NCI-H128 (cell line): ENCODE data around the gene MSL3B.
"Not testable (repeated sequence)": the region's sequence is repeated elsewhere in the genome, so short reads cannot be mapped to it uniquely, and the experiment has no call there.

ENCODE experiments used
- DNase-seq: peaks from one replicate; lab custom pipeline; 2025; ENCODE audit not compliant: unreplicated experiment; lab: John Stamatoyannopoulos, UW

MSL3B gene

DNA sequence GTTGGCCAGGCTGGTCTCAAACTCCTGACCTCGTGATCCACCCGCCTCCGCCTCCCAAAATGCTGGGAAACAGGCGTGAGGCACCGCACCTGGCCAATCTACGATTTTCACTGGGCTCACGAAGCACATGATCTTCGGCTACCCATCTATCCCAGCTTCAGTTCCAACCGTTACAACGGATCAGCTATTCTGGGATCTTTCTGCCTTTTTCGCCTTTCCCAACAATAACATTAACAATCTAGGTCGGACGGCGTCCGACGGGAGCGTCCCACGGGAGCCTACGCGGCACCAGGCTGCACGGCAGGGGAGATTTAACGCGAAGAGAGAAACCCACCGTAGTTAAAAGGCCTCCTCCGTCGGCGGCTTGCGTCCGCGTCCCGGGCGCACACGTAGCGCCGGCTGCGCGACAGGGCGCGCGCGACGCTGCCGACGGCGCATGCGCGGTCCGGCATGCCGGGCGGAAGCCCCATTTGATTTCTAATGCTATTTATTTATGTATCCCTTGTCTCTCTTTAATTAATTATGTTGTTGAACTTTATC is at the start of gene MSL3B:
Gene MSL3B, minus strand, starts transcription at position 394 of the 540 bp plus-strand sequence.
- DNase-seq: no peak

DNA sequence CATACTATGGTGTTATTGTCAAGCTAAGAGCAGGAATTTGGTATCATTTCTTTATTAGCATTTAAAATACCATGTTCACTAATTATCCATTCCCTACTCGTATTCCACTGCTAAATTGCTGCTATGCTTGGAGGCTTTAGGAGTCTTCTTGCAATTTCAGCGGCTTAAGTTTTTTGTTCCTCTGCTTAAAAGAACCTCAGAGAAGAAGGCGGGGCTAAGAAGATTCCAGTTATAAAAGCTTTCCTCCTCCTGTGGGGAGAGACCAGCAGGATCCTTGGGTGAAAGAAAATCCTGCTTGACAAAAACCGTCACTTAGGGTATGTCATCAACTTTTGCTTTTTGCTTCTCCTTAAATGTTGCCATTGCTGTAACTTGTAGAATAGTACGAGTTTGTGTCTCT is 48.9 kb upstream of the MSL3B start, which contains the start of gene TRPM8:
Gene TRPM8, plus strand, starts transcription at position 258 of the 400 bp plus-strand sequence. CDS start 9,165 bp downstream, outside the sequence.
- DNase-seq: no peak

DNA sequence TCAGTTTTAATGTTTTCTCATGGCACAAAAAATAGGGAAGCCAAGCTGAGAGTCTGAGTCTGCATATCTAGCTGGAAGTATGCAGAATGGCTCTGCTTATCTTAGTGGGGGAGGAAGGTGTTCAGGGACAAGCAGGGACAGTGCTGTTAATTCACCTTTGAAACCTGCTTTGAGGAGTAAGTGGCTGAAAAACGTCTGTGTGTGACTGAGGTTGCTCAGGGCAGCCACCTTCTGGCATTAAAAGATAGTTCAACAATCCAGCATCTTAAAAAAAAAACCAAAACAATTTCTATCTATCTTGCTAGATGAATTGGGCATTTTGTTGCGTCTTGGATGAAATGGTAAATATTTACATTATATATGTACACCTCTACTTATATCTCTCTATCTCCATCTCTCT is 46.9 kb upstream of the MSL3B start:
- DNase-seq: no peak

DNA sequence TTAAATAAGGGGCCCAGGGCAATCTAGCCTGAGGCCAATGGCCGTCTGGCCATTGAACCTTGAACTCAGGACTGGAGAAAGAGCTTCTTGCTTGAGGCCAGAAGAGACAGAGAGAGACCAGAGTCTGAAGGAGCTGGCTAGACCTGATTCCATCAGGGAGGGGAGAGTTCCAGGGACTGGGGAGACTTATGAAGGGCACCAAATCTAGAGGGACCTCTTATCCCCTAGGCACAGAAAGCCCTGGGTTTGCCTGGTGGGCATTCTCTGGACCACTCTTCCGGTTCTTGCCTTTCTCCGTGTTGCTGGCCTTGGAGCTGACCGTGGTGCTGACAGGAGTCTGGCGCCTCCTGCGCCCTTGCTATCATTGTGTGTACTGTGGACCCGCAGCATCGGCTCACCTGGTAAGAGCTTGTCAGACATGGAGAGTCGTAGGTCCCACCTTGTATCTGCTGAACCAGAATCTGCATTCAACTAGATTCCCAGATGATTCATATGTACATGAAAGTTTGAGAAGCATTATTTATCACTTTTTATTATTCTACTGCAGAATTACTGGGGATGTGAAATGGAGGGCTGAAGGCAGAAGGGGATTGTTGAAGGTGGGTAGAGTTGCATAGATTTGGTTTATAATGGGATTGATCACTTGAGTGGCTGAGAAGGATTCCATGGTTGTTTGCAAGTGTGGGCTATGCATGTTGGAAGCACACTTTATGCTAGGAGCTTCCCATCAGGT is 44.7 kb upstream of the MSL3B start:
- DNase-seq: no peak

DNA sequence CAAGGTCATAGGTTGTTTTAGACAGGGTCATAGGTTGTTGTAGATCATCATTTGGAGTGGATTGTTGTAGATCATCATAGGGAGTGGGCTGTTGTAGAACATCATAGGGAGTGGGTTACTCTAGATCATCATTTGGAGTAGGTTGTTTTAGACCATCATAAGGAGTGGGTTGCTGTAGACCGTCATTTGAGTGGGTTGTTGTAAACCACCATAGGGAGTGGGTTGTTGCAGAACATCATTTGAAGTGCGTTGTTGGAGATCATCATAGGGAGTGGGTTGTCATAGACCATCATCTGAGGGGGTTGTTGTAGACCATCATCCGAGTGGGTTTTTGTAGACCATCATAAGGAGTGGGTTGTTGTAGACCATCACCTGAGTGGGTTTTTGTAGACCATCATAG is 39.4 kb upstream of the MSL3B start:
- DNase-seq: no peak

DNA sequence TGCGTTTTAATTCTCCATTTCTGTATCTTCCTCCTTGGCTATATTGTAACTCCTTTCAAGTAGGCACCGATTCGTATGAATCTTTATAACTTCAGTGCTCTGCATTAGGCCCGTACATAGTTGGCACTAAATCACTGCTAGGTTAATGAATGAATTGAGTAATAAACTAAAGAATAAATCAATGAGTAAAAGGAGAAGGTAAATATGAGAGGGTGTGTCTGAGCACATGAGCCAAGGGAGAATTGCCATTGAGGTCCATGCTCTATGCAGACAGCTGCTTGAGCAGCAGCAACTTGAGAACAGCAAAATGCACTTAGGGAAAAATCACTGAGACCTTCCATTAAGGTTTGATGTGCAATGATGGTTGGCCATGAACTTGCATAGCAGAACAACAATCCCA is 37.8 kb upstream of the MSL3B start:
- no peak for DNase-seq

DNA sequence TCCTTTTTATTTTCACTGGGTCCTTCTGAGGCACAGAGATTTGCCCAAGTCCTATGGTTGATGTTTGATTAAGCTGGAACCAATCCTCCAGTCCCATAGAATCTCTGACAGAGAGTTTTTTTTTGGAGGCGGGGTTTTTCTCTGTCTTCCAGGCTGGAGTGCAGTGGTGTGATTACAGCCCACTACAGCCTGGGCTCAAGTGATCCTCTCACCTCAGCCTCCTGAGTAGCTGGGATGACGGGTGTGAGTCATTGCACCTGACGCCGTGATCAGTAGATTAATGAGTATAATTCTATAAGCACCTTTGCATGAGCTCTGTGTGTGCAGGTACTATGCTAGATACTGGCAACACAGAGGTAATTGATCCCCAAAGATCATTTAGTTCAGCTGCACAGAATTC is 33.7 kb upstream of the MSL3B start:
- no peak for DNase-seq

DNA sequence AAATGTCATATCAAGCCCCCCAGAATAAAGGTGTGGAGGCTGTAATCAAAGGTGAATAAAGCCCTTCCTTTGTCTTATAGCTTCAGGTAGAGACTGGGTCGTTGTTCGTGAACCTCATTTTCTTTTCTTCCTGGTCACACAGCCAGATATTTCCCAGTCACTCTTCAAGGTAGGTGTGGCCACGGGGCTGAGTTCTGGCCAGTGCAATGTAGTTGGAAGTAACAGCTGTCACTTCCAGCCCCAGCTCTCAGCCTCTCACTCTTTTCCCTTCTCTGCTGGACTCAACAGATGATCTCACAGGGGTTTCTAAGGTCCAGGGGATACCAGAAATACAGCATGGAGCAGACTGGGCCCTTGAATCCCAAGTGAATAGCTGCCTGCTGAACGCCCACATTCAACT is 33.2 kb upstream of the MSL3B start:
- DNase-seq: no peak

DNA sequence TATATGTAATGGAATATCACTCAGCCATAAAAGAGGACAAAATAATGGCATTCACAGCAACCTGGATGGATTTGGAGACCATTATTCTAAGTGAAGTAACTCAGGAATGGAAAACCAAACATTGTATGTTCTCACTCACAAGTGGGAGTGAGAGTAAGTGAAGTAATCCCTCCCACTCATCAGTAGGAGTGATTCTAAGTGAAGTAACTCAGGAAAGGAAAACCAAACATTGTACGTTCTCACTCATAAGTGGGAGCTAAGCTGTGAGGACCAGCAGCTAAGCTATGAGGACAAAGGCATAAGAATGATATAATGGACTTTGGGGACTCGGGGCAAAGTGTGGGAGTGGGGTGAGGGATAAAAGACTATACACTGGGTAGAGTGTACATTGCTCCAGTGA is 28.1 kb upstream of the MSL3B start:
- DNase-seq: not testable (repeated sequence)

DNA sequence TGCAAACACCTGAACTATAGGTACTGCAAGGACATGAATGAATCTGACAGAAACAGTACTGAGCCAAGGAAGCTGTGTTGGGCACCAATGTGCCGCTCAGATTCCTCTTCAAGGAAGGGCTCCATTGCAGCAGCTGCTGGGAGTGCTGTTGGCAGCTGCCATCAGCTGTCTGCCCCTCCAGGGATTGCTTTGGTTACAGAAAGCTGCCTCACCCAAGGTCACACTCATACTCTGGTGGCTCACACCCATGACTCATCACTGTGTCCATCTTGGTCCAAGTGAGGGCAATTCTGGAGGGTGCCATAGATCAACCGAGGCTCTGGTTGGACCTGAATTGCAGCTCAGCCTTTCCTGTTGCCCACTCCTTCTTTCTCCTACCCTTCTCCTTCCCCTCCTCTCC is 24.6 kb upstream of the MSL3B start:
- no peak for DNase-seq

DNA sequence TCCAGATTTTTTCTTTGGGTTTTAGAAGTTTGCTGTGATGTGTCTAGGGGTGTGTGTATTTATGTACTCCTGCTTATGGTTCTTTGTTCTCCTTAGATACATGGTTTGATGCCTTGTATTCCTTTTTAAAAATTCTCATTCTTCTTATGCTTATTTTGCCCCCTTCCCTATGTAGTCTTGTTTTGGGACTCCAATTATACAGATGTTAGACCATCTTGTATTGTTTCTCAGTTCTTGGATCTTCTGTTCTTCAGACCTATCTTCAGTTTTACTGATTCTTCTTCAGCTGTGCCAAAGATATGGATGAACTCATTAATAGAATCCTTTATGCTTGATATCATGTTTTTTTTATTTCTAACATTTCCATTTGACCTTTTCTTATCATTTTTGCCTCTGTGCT is 14.2 kb upstream of the MSL3B start:
- no peak for DNase-seq

DNA sequence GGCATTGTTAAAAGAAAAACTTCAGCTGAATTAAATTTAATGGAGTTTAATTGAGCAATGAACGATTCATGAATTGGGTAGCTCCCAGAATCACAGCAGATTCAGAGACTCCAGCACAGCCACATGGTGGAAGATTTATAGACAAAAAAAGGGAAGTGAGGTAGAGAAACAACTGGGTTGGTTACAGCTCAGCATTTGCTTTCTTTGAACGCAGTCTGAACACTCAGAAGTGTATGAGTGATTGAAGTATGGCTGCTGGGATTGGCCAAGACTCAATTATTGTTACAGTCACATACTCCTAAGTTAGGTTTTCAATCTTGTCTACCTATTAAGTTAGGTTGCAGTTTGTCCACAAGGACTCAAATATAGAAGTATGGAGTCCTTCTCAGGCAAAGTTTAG is 3.9 kb upstream of the MSL3B start:
- not testable (repeated sequence) for DNase-seq

DNA sequence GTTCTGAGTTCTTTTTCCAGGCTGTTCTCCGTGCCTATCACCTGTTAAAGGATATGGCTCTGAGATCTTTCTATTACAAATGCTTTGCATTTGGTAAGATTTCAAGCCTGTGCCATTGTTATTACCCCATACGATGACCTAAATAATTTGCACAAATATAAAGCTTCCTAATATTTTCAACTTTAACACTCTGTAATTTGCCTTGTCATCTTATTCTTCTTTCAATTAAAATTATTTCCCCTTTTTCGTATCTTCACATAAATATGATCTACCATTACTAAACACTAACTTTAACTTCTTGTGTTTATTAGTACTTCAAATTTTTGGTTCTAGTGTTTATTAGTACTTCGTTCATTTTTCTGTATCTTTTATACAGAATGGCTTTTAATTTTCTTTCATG is 3.2 kb upstream of the MSL3B start:
- no peak for DNase-seq

DNA sequence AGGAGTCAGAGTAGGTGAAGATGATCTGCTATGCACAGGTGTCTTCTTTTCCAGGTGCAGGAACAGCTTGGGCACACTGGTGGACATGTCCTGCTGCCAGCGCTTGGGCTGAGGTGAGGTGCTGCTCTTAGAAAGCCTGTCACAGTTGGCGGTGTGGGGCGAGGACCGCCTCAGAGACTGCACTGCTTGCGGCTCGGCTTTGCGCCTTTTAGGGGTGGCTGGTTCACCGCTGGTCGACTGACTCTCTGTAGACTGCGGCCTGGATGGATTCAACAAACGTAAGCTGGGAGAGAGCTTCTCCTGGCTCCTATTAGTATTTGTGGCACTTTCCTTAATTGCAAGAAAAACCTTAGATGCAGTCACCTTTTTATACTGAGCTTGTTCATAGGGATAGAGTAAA is 1.7 kb downstream of the MSL3B start:
- DNase-seq: no peak

DNA sequence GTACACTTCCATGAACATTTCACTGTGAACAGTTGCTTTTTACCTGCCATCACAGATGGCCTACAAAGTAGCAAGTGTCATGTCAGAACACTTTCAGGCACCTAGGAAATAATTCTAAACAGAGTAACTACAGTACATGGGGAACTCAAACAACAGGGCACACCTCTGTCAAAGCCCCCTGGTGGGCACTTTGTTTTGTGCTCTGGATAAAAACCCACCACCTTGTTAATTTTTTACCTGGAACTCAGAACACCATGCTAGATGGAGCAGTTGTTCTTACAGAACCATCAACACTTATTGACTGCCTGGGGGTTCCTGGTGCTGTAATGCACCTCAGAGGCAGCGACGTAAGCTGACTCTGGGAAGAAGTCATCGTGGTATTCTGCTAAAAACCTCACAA is 2.3 kb downstream of the MSL3B start:
- DNase-seq: no peak

DNA sequence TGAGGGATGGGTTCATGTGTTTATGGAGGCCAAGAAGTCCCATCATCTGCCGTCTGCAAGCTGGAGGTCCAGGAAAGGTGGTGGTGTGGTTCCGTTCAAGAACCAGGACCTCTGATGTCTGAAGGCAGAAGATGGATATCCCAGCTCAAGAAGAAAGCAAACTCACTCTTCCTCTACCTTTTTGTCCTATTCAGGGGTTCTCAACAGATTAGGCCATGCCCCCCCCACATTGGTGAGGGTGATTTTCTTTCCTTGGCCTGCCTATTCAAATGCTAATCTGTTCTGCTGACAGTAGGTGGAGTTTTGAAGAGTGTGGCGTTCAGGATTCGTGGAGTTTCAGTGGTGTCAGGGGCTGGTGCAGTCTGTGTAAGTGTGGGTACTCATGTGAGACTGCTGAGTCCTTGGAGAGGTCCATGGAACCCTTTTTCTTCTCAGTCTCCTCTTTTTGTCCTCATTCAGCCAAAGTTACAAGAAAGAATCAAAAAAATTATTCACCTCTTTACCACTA is 5.9 kb downstream of the MSL3B start:
- no peak for DNase-seq

DNA sequence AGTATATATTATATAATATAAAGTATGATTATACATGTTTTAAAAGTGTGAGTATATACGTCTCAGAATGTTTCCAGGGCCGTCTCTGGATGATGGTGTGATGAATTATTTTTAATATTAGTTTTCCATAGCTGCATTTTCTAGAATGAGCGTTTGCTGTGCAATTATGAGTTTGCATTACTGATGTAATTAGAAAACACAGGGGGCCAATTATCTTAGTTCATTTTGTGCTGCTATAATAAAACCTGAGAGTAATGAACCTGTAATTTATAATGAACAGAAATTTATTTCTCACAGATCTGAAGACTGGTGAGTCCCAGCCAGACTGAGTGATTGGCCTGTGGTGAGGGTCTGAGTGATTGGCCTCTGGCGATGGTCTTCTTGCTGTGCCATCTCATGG is 9.9 kb downstream of the MSL3B start:
- DNase-seq: no peak

DNA sequence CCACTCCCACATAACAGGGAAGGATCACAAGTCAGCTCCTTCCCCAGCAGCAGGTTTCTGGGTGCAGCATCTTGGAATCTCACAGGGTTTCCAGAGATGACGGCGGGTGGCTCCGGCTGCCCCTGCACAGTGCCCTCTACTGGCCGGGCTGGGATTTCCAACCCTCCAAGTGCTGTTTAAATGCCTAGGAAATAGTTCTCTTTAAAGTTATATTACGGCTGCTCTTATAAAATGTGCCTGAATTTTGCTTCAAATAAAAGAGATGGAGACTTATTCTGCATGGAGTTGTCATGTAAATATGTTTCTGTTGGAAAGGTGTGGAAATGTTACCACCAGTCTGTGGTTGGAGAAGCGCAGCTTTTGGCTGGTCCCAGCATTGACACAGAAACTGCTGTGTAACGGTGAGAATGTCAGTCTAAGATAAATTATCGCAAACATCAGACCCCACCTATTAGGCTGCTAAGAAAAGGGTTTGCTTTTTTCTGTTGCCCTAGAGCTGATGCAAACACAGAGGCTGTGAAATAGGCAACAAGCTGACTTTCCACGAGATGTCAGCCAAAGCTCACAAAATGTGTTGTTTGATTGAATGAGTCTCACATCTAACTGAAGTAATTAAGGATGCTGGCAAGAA is 10.6 kb downstream of the MSL3B start:
- no peak for DNase-seq

DNA sequence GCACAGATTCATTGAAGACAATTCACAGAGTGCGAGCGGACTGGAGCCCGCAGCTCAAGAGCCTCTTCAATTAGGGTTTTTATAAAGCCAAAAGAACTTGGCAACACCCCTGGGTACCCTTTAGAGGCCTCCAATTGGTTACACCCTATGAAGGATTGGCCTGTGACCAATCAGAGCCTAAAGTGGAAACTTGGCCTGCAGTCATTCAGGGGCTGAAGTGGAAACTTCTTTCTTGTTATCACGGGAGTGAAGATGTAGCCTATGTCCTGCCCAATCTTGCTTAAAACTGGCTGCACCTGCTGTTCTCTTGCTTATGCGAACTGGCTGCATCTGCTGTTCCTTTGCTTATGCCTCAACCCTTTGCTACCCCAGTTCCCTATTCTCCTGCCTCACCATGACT is 12.0 kb downstream of the MSL3B start:
- DNase-seq: no peak

DNA sequence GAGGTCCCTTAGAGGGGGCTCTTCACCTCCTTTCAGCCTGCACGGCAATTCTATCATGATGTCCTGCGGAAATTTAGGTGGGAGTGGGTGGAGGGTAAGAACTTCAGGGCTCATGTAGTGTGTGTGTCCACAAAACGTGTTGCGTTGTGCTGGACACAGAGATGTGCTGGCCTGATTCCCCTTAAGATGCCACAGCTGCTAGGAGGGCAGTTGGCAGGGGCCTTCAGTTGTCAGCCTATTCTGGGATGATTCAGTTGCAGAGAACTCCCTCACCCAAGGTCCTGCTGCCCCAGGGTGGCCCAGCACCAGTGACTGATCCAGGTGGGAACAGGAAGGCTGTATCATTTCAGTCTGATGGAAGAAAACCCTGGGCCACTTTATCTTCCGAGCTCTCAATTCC is 12.8 kb downstream of the MSL3B start:
- DNase-seq: no peak

DNA sequence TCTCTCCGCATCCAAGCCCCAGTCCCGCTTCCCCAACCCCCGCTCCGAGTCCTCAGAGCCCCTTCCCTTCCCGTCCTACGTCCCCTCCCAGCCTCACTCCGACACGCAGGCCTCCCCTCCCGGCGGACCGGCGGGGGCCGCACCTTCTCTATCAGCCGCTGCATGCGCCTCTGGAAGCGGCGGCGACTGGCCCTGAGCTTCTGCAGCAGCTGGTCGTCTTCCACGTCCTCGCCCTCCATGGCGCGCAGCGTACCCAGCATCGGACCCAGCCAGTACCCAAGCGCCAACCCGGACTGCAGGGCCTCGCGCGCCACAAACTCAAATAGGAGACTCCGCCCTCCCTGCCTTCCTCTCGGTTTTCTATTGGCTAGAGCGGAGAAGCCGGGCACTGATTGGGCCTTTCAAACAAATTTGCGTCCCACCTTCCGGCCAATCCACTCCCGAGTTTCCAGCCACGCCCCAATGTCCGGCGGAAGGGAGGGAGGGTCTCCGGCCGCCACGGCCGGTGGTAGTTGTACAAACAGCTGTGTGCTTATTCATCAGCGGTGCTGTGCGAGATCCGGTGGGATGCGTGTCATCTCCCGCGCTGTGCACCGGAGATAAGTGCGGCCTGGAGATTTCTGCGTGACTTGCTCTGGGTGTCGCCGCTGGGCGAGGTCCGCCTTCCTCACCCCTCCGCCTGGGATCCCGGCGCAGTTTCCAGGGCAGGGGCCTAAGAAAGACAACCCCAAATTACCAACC is 13.8 kb downstream of the MSL3B start, which contains the start of gene HJURP:
Gene HJURP, minus strand, starts transcription at position 295 of the 741 bp plus-strand sequence. Its CDS starts 35 bp downstream, at position 260.
- peak; percentile 71 for DNase-seq

DNA sequence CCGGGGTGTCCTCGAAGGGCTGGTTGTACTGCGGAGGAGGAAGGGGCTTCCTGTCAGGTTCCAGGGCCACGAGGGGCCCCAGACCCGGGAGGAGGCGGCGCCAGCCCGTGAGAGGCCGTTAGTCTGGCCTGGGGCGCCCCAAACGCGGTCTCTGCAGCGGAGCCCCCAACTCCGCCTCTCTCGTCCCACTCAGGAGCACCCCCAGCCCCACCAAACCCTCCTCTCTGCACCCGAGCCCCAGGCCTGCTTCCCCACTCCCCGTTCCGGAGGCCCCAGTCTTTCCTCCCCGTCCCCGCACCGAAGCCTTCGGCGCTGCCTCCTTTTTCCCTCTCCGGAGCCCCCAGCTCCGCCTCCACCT is 14.3 kb downstream of the MSL3B start:
- DNase-seq: no peak
